Measurements from ENCODE around the gene EEIG1. TPM values are rescaled to one million over a fixed set of nuclear protein-coding genes. Genes with fewer than 3 reads are reported as not detected.

Gene EEIG1
- total RNA-seq, 1 experiment from 2014 or later: 52.3 TPM

DNA sequence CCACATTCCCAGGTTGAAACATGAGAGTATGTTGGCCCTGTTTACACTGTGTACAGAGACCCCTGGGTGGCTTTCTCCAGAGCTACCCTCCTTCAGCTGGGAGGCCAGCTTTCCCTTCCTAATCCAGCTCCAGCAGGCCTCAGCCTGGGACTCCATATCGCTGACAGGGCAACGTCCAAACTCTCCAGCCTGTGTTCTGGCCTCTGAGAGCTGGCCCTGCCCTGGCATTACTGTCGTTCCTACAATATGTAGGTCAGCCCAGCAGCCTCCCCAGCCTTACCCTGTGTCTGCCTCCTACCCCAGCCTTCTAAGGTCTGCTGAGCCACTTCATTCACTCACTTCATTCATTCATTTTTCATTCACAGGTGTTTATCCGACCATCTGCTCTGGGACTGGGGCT is 8.3 kb upstream of the EEIG1 start:
- H4K8ac ChIP-seq (replicated peaks; ENCODE audit: insufficient read length, low read depth, low read length): no peak overlapping the region
- no peak overlapping the region for H4K91ac ChIP-seq (ENCODE audit: insufficient read length, low read depth, low read length)
- DNase-seq: no peak
- H3T11ph ChIP-seq (ENCODE audit: low read length): no peak overlapping the region
- Mint-ChIP-seq H3K9me3 (no peaks in the 10 kb centered on the region), H3K36me3 (ENCODE audit: insufficient read depth in 1 of 3, low read depth in 3 of 3) (no peaks in the 10 kb centered on the region), H3K4me3 (no peak overlapping the region), H3K4me1 (peaks cover 4 to 8% of the 10 kb centered on the region in 2 experiments), H3K27me3 (ENCODE audit: low read depth) (no peaks in the 10 kb centered on the region), H3K27ac (no peak overlapping the region)
- H2BK20ac ChIP-seq (ENCODE audit: low read depth, low read length, poor library complexity, severe bottlenecking): no peak overlapping the region
- H2BK15ac ChIP-seq (ENCODE audit: low read depth, low read length): no peak overlapping the region
- H2AFZ ChIP-seq (ENCODE audit: low read length): no peak overlapping the region
- H3K27me3 ChIP-seq (ENCODE audit: insufficient read depth, low read length): no peaks in the 10 kb centered on the region
- no peak overlapping the region for H3K14ac ChIP-seq (ENCODE audit: insufficient read depth, low read length)
- no peak overlapping the region for H3K9ac ChIP-seq (ENCODE audit: extremely low read depth, insufficient read length, low read length)
- H3K79me2 ChIP-seq (ENCODE audit: insufficient read depth, low read length): no peaks in the 10 kb centered on the region
- no peak overlapping the region for H2BK5ac ChIP-seq (ENCODE audit: insufficient read length, low read length)
- no peak overlapping the region for H3K4ac ChIP-seq (ENCODE audit: low read depth, low read length)
- H3K27ac ChIP-seq (ENCODE audit: insufficient read length, low read depth, low read length): no peak overlapping the region
- no CpG with 5 or more reads among the region's 4 CpGs for WGBS (ENCODE audit: extremely low coverage, insufficient read length, low lambda C conversion rate)
- no peaks in the 10 kb centered on the region for H3K79me1 ChIP-seq (ENCODE audit: insufficient read depth, low read depth, low read length, poor library complexity, severe bottlenecking)
- H3K4me2 ChIP-seq (ENCODE audit: insufficient read depth, insufficient read length, low read length): no peak overlapping the region
- no peak overlapping the region for H2BK12ac ChIP-seq (ENCODE audit: insufficient read length, low read depth, low read length)
- no peak overlapping the region for H3K56ac ChIP-seq (ENCODE audit: insufficient read length, low read depth, low read length)
- H2AK5ac ChIP-seq (ENCODE audit: insufficient read length, low read length): no peak overlapping the region
- no peak overlapping the region for H2BK120ac ChIP-seq (ENCODE audit: low read depth, low read length, poor library complexity, severe bottlenecking)
- no peak overlapping the region for H3K23ac ChIP-seq (ENCODE audit: insufficient read length, low read depth, low read length)
- H4K20me1 ChIP-seq (ENCODE audit: control insufficient read depth, insufficient read depth, insufficient read length): no peaks in the 10 kb centered on the region
- TF ChIP-seq, protein P1, sequence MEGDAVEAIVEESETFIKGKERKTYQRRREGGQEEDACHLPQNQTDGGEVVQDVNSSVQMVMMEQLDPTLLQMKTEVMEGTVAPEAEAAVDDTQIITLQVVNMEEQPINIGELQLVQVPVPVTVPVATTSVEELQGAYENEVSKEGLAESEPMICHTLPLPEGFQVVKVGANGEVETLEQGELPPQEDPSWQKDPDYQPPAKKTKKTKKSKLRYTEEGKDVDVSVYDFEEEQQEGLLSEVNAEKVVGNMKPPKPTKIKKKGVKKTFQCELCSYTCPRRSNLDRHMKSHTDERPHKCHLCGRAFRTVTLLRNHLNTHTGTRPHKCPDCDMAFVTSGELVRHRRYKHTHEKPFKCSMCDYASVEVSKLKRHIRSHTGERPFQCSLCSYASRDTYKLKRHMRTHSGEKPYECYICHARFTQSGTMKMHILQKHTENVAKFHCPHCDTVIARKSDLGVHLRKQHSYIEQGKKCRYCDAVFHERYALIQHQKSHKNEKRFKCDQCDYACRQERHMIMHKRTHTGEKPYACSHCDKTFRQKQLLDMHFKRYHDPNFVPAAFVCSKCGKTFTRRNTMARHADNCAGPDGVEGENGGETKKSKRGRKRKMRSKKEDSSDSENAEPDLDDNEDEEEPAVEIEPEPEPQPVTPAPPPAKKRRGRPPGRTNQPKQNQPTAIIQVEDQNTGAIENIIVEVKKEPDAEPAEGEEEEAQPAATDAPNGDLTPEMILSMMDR (conservative IDR thresholded peaks at IDR 0.05): no peak
- H3K18ac ChIP-seq (ENCODE audit: insufficient read length, low read depth, low read length): no peak overlapping the region
- H4K5ac ChIP-seq (ENCODE audit: insufficient read length, low read depth, low read length): no peak overlapping the region
- no peaks in the 10 kb centered on the region for H3K23me2 ChIP-seq (ENCODE audit: insufficient read length, low read depth, low read length, poor library complexity, severe bottlenecking)
- no peaks in the 10 kb centered on the region; the same call in 1 of the 2 replicates for H3K4me1 ChIP-seq (ENCODE audit: insufficient read depth, low read length)
- no peaks in the 10 kb centered on the region for H3K9me3 ChIP-seq (ENCODE audit: control insufficient read depth, low read depth, low read length)

All from H9 (cell line).